HepG2 (cell line): Measurements from ENCODE around the gene LIMK2. TPM values are rescaled to one million over a fixed set of nuclear protein-coding genes. Genes with fewer than 3 reads are reported as not detected.

Experiments
- ATAC-seq: fragments of 200-7000 bp; cut with Tn5 transposase; 3 replicates; pipeline ENCODE4 v1.9.1; 2020; ENCODE audit warnings: mild to moderate bottlenecking, moderate library complexity
- BruUV-seq: library from RNA; stranded (reverse); fragments of 400-500 nt; replicated peaks from 2 replicates; lab custom pipeline; 2021; lab: Mats Ljungman, UMichigan
- CTCF ChIA-PET: fragments of 300-600 bp; formaldehyde crosslinking; extraction: SDS; loops from one replicate; lab custom pipeline; 2021; ENCODE audit warnings: low total read pairs, inconsistent platforms, low intra/inter-chr PET ratio; lab: Yijun Ruan, JAX
- POLR2A ChIA-PET: fragments of 350-600 bp; sonication (Branson Sonifier 250); formaldehyde crosslinking; loops from one replicate; lab custom pipeline; 2020; ENCODE audit warnings: antibody characterized with exemption, inconsistent platforms; lab: Yijun Ruan, JAX
- DNase-seq: peaks from one replicate; pipeline ENCODE4 v3.0.0-alpha.2; 2015; ENCODE audit warnings: low spot score
- FAIRE-seq: peaks from 3 replicates; lab custom pipeline; 2011; peaks lifted over from hg19 to GRCh38; lab: Jason Lieb, UNC
- H2AFZ ChIP-seq: one replicate; pipeline ENCODE4 v1.6.1; 2011; ENCODE audit warnings: low read length, inconsistent platforms
- H3K27ac ChIP-seq: fragments of 300-600 bp; 3 replicates; pipeline ENCODE4 v1.8.0; 2011; ENCODE audit warnings: mixed run types, mild to moderate bottlenecking, mixed read lengths, low read length, inconsistent platforms; ENCODE audit not compliant: insufficient read depth; ENCODE audit errors: extremely low read length
- H3K27me3 ChIP-seq, 2 experiments: fragments of 200-600 bp in 1 of 2; 2 replicates in 1 of 2; 3 replicates in 1 of 2; pipeline versions ENCODE4 v1.6.0 to v1.8.0; 2011; ENCODE audit warnings: low read length in 2 of 2, mild to moderate bottlenecking in 2 of 2, moderate library complexity in 2 of 2, inconsistent platforms in 1 of 2; ENCODE audit not compliant: insufficient read depth in 2 of 2, control insufficient read depth in 1 of 2
- H3K36me3 ChIP-seq, 2 experiments: fragments of 200-600 bp in 1 of 2; replicated peaks in 1 of 2; 2 replicates in 1 of 2; 3 replicates in 1 of 2; pipeline versions ENCODE4 v1.5.1 to v1.8.0; 2011; ENCODE audit warnings: low read length in 2 of 2, inconsistent platforms in 1 of 2; ENCODE audit not compliant: insufficient read depth in 2 of 2, control insufficient read depth in 1 of 2
- H3K4me1 ChIP-seq: 2 replicates; pipeline ENCODE4 v1.5.1; 2012; ENCODE audit warnings: low read length, inconsistent platforms; ENCODE audit not compliant: insufficient read depth
- H3K4me2 ChIP-seq: 2 replicates; pipeline ENCODE4 v1.6.0; 2011; ENCODE audit warnings: low read depth, low read length, inconsistent platforms
- H3K4me3 ChIP-seq, 3 experiments: fragments of 200-600 bp in 1 of 3; sonication (generic), shearing (Covaris generic) in 1 of 3; replicated peaks in 1 of 3; 2 replicates each; pipeline ENCODE4 v1.5.1; 2011 to 2016; ENCODE audit warnings: low read length in 3 of 3, inconsistent platforms in 2 of 3, low read depth in 2 of 3, mild to moderate bottlenecking in 2 of 3, control low read depth in 1 of 3, mixed read lengths in 1 of 3; ENCODE audit not compliant: insufficient read depth in 1 of 3
- H3K79me2 ChIP-seq: one replicate; pipeline ENCODE4 v1.6.1; 2011; ENCODE audit warnings: low read length, inconsistent platforms; ENCODE audit not compliant: insufficient read depth
- H3K9ac ChIP-seq: 2 replicates; pipeline ENCODE4 v1.6.0; 2011; ENCODE audit warnings: mild to moderate bottlenecking, low read depth, low read length, inconsistent platforms; ENCODE audit not compliant: insufficient read depth
- H3K9me3 ChIP-seq: 2 replicates; pipeline ENCODE4 v1.5.1; 2012; ENCODE audit warnings: mild to moderate bottlenecking, low read length
- H4K20me1 ChIP-seq: 2 replicates; pipeline ENCODE4 v1.6.0; 2011; ENCODE audit warnings: inconsistent platforms, mild to moderate bottlenecking, low read length, moderate library complexity; ENCODE audit not compliant: insufficient read depth
- BCL6 ChIP-seq: IDR thresholded peaks from 2 replicates; pipeline ENCODE4 v1.6.1; 2016; ENCODE audit warnings: missing genetic modification reagents, missing compliant biosample characterization
- PRMT3 ChIP-seq: sonication (generic); formaldehyde crosslinking; IDR thresholded peaks from 2 replicates; pipeline ENCODE4 v1.8.1; 2022; ENCODE audit warnings: low read depth, mild to moderate bottlenecking, moderate library complexity, missing genetic modification reagents, borderline replicate concordance
- PRPF4 ChIP-seq: fragments of 200-400 bp; formaldehyde crosslinking; IDR thresholded peaks from 2 replicates; pipeline ENCODE4 v1.6.1; 2016; ENCODE audit warnings: low read length, low read depth; ENCODE audit not compliant: poor library complexity, severe bottlenecking
- RBM22 ChIP-seq: fragments of 200-400 bp; formaldehyde crosslinking; optimal IDR thresholded peaks from 2 replicates; pipeline ENCODE3; 2017; ENCODE audit warnings: mild to moderate bottlenecking, low read length, moderate library complexity
- SMYD3 ChIP-seq: sonication (generic); formaldehyde crosslinking; IDR thresholded peaks from 2 replicates; pipeline ENCODE4 v1.8.1; 2023; ENCODE audit warnings: mild to moderate bottlenecking, missing genetic modification reagents
- ZNF101 ChIP-seq: sonication (generic); formaldehyde crosslinking; IDR thresholded peaks from 2 replicates; pipeline ENCODE4 v1.4.0; 2020; ENCODE audit warnings: mild to moderate bottlenecking, low read depth, missing genetic modification reagents, borderline replicate concordance
- ZNF788 ChIP-seq: sonication (generic); formaldehyde crosslinking; IDR thresholded peaks from 2 replicates; pipeline ENCODE4 v1.5.0; 2020; ENCODE audit warnings: mild to moderate bottlenecking, missing genetic modification reagents, borderline replicate concordance
- in situ Hi-C: cut with HindIII; loops from 2 replicates; pipeline ENCODE4 v1.10.0; 2017; ENCODE audit warnings: low pct_unique_long_range_greater_than_20kb; ENCODE audit not compliant: extremely low pct_ligation_motif_present
- intact Hi-C: fragments of 100-400 bp; cut with micrococcal nuclease; formaldehyde crosslinking; loops from one replicate; pipeline ENCODE4 v1.10.0; 2022; ENCODE audit not compliant: unreplicated experiment
- polyA plus RNA-seq, 8 experiments: library from polyadenylated mRNA; depleted of rRNA in 3 of 8; stranded (reverse) in 7 of 8; unstranded in 1 of 8; fragments of >200 nt; fragmentation: Illumina TruSeq in 4 of 8; extraction: Trizol in 4 of 8; gene quantifications; 2 replicates each; pipeline versions ENCODE4 v1.2.1 to v1.2.3, GENCODE V29; 2011 to 2016; ENCODE audit warnings: low read depth in 4 of 8, missing spikeins in 1 of 8, mixed read lengths in 1 of 8; ENCODE audit not compliant: insufficient read depth in 1 of 8
- total RNA-seq, 5 experiments: library from RNA; depleted of rRNA; stranded (reverse); fragments of >200 nt; fragmentation: Illumina TruSeq; extraction: Trizol; gene quantifications; 2 replicates each; pipeline ENCODE4 v1.2.3, GENCODE V29; 2016; ENCODE audit warnings: low read depth in 1 of 5

The LIMK2 gene
- total and polyA plus RNA-seq, 2 of the 13 experiments (the other 11 are each of a cell fraction or from before 2014, with no cell fraction given) = 20.9 to 29.8 TPM

GRCh38 chr22:31279327-31279669, 67.2 kb downstream of the LIMK2 start (continued):
- no peak for TF ChIP-seq BCL6 (CRISPR knock-in tag)
- no peak for TF ChIP-seq PRMT3 (CRISPR knock-in tag)

GRCh38 chr22:31279821-31280505, 67.9 kb downstream of the LIMK2 start:
- no peak for TF ChIP-seq ZNF101 (CRISPR knock-in tag)
- no peak for TF ChIP-seq PRPF4
- no peak for TF ChIP-seq SMYD3 (CRISPR knock-in tag)
- TF ChIP-seq RBM22 = no peak
- TF ChIP-seq ZNF788 = no peak
- ChIA-PET CTCF (no interaction called here), POLR2A (interaction anchor here (1.1 kb wide), 1 partner anchor 12 kb away, joined by 3 read pairs; the partner anchor contains the start of gene PIK3IP1)
- peaks cover 17% of the 10 kb centered on the region for H3K4me1 ChIP-seq
- H3K79me2 ChIP-seq = no peaks in the 10 kb centered on the region
- H3K4me2 ChIP-seq = no peak overlapping the region
- H3K9me3 ChIP-seq = no peaks in the 10 kb centered on the region
- H3K27me3 ChIP-seq = no peaks in the 10 kb centered on the region
- H3K9ac ChIP-seq = no peak overlapping the region
- BruUV-seq = no TSS peak
- no peaks in the 10 kb centered on the region for H4K20me1 ChIP-seq
- ATAC-seq (no peak), DNase-seq (no peak), FAIRE-seq (no peak)
- H3K36me3 ChIP-seq = peaks cover 14 to 32% of the 10 kb centered on the region in 2 experiments
- in situ Hi-C loops = no loop called here
- no peak overlapping the region for H2AFZ ChIP-seq
- H3K27ac ChIP-seq = no peak overlapping the region
- intact Hi-C loops = no loop called here
- no peak overlapping the region for H3K4me3 ChIP-seq
